ENCODE data around the gene CCR2.

The CCR2 gene

GRCh38 chr3:46359733-46360493, 6.0 kb downstream of the CCR2 start:
- Histone ChIP-seq H3K4me3 (ENCODE audit: low read length) (no peak overlapping the region), H3K9me3 (ENCODE audit: low read length) (no peaks in the 10 kb centered on the region), H3K4me1 (ENCODE audit: insufficient read depth, low read length) (no peaks in the 10 kb centered on the region), H3K27me3 (ENCODE audit: insufficient read depth, low read length) (no peaks in the 10 kb centered on the region), H2AFZ (ENCODE audit: low read depth, low read length) (no peak overlapping the region), H3K36me3 (ENCODE audit: insufficient read depth, low read length) (no peaks in the 10 kb centered on the region)

- Histone ChIP-seq H3K9me3 (ENCODE audit: low read length) (no peaks in the 10 kb centered on the region), H3K4me3 (ENCODE audit: low read length) (no peak overlapping the region), H2AFZ (ENCODE audit: low read depth, low read length) (no peak overlapping the region), H3K36me3 (ENCODE audit: insufficient read depth, low read length) (no peaks in the 10 kb centered on the region), H3K4me1 (ENCODE audit: insufficient read depth, low read length) (no peaks in the 10 kb centered on the region), H3K27me3 (ENCODE audit: insufficient read depth, low read length) (no peaks in the 10 kb centered on the region)
These were observed 7.0 kb downstream of the CCR2 start for GRCh38 chr3:46360907-46361306.

DNA sequence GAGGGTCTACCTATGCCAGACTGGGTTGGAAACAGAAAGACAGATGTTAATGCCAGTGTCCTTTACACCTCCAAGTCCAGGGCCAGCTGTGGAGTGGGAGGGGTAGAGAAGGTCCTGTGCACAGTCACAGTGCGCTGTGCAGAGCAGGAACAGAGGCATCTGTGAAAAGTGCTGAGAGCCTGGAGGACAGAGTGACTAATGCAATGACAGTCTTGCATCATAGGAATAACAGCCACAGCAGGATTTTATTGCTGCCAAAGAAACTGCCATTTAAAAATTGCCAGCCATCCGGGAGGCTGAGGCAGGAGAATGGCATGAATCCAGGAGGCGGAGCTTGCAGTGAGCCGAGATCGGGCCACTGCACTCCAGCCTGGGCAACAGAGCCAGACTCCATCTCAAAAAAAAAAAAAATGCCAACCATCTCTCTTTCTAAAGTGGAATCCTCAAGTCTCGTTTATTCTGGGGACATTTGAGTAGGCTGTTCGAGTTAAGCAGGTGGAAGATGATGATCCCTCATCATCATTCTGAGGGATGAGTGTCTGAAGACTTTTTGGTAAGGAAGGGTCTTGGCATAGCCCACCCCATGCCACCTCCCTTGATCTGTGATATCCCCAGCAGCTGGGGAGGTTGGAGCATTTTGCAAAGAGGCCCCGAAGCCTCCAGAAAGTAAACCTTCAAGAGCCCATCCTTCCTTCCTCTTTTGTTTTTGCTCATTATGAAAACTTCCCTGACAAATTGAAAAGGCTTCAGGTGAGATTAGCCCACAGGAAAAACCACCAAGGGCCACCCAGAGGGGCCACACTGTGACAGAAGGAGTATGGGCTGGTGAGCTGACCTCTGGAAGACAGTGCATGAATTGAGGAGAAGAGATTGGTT, 7.7 kb downstream of the CCR2 start:
- no peaks in the 10 kb centered on the region for H3K9me3 ChIP-seq (ENCODE audit: low read length)
- H2AFZ ChIP-seq (ENCODE audit: low read depth, low read length): no peak overlapping the region
- H3K27me3 ChIP-seq (ENCODE audit: insufficient read depth, low read length): no peaks in the 10 kb centered on the region
- H3K36me3 ChIP-seq (ENCODE audit: insufficient read depth, low read length): no peaks in the 10 kb centered on the region
- no peaks in the 10 kb centered on the region for H3K4me1 ChIP-seq (ENCODE audit: insufficient read depth, low read length)
- no peak overlapping the region for H3K4me3 ChIP-seq (ENCODE audit: low read length)

- no peak overlapping the region for H3K4me3 ChIP-seq (ENCODE audit: low read length)
- H3K9me3 ChIP-seq (ENCODE audit: low read length): no peaks in the 10 kb centered on the region
- H3K27me3 ChIP-seq (ENCODE audit: insufficient read depth, low read length): peaks cover 3% of the 10 kb centered on the region
- no peaks in the 10 kb centered on the region for H3K4me1 ChIP-seq (ENCODE audit: insufficient read depth, low read length)
- no peaks in the 10 kb centered on the region for H3K36me3 ChIP-seq (ENCODE audit: insufficient read depth, low read length)
- H2AFZ ChIP-seq (ENCODE audit: low read depth, low read length): no peak overlapping the region
These were observed 11.1 kb downstream of the CCR2 start for GRCh38 chr3:46365041-46365440.

DNA sequence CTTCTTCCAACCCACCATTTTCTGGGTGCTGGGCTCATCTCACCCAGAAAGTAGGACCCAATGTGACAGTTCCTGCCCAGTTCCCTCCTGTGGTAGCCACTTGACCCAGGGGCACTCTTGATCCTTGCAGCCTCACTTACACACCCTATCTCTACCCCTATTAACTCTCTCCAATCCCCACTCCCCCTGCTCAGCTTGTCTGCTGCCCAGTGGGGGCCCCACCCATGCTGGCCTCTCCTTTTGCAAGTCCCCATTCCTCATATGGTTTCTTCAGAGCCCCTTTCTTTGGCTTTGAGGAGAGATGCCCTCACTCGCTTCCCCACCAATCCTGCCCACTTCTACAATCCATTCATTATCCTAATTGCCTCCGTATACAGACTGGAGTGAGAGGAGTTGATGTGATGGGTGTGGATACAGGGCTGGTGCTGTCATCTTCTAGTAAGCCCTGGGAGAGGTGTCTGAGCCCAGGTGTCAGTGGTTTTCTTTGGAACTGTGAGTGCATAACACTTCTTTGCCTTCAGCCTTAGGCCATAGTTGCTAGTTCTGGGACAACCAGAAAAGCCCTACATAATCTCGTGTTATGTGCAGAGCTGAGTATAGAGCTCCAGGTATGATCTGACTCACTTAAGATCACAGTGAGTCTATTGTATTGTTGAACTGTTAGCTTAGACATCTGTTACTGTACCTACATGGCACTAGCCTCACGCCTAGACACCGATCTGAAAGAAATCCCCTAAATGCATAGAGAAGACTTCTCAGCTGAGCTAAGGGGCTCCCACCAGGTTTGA, 12.0 kb downstream of the CCR2 start:
- Histone ChIP-seq H3K36me3 (ENCODE audit: insufficient read depth, low read length) (no peaks in the 10 kb centered on the region), H3K27me3 (ENCODE audit: insufficient read depth, low read length) (peaks cover 3% of the 10 kb centered on the region), H3K4me1 (ENCODE audit: insufficient read depth, low read length) (no peaks in the 10 kb centered on the region), H3K9me3 (ENCODE audit: low read length) (no peaks in the 10 kb centered on the region), H3K4me3 (ENCODE audit: low read length) (no peak overlapping the region), H2AFZ (ENCODE audit: low read depth, low read length) (no peak overlapping the region)

DNA sequence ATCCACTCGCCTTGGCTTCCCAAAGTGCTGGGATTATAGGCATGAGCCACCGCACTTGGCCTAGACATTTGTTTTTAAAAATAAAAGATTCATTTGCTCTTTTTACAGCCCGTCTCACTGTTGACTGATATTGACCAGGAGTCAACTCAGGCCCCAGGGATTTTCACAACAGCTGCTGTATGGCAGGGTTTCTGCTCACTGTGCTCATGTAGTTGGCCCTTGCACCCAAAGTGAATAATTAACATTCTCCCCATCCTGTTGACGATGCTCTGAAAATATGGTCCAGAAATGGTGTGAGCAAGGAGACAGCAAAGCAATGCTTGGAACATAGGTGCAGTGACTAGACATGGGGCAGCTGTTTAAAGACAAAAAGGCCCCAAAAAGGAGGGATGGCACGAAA, 13.9 kb downstream of the CCR2 start:
- Histone ChIP-seq H2AFZ (ENCODE audit: low read depth, low read length) (no peak overlapping the region), H3K9me3 (ENCODE audit: low read length) (no peaks in the 10 kb centered on the region), H3K4me1 (ENCODE audit: insufficient read depth, low read length) (no peaks in the 10 kb centered on the region), H3K4me3 (ENCODE audit: low read length) (no peak overlapping the region), H3K36me3 (ENCODE audit: insufficient read depth, low read length) (no peaks in the 10 kb centered on the region), H3K27me3 (ENCODE audit: insufficient read depth, low read length) (peaks cover 3% of the 10 kb centered on the region)

DNA sequence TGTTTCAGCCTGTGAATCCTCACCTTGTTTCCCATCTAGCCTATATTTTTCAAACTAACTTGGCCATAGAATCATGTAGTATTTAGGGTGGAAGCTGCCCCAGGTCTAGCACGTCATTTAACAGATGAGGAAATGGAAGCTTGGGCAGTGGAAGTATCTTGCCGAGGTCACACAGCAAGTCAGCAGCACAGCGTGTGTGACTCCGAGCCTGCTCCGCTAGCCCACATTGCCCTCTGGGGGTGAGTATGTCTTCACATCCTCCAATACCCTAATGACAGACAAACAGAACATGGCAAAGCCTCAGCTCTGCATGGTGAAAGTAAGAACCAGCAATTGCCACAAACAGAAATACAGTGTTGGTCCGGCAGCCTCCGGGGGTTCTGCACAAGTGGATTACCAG, 14.7 kb downstream of the CCR2 start:
- Histone ChIP-seq H3K4me1 (ENCODE audit: insufficient read depth, low read length) (no peaks in the 10 kb centered on the region), H3K4me3 (ENCODE audit: low read length) (no peak overlapping the region), H2AFZ (ENCODE audit: low read depth, low read length) (no peak overlapping the region), H3K36me3 (ENCODE audit: insufficient read depth, low read length) (no peaks in the 10 kb centered on the region), H3K27me3 (ENCODE audit: insufficient read depth, low read length) (peaks cover 3% of the 10 kb centered on the region), H3K9me3 (ENCODE audit: low read length) (no peaks in the 10 kb centered on the region)

DNA sequence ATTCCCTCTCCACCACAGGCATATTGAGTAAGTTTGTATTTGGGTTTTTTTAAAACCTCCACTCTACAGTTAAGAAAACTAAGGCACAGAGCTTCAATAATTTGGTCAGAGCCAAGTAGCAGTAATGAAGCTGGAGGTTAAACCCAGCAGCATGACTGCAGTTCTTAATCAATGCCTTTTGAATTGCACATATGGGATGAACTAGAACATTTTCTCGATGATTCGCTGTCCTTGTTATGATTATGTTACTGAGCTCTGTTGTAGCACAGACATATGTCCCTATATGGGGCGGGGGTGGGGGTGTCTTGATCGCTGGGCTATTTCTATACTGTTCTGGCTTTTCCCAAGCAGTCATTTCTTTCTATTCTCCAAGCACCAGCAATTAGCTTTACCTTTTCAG, 15.2 kb downstream of the CCR2 start:
- Histone ChIP-seq H2AFZ (ENCODE audit: low read depth, low read length) (no peak overlapping the region), H3K9me3 (ENCODE audit: low read length) (no peaks in the 10 kb centered on the region), H3K36me3 (ENCODE audit: insufficient read depth, low read length) (no peaks in the 10 kb centered on the region), H3K27me3 (ENCODE audit: insufficient read depth, low read length) (peaks cover 3% of the 10 kb centered on the region), H3K4me1 (ENCODE audit: insufficient read depth, low read length) (no peaks in the 10 kb centered on the region), H3K4me3 (ENCODE audit: low read length) (no peak overlapping the region)

DNA sequence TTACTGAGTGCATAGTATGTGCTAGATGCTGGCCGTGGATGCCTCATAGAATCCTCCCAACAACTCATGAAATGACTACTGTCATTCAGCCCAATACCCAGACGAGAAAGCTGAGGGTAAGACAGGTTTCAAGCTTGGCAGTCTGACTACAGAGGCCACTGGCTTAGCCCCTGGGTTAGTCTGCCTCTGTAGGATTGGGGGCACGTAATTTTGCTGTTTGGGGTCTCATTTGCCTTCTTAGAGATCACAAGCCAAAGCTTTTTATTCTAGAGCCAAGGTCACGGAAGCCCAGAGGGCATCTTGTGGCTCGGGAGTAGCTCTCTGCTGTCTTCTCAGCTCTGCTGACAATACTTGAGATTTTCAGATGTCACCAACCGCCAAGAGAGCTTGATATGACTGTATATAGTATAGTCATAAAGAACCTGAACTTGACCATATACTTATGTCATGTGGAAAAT, 15.8 kb downstream of the CCR2 start:
- Histone ChIP-seq H3K4me1 (ENCODE audit: insufficient read depth, low read length) (no peaks in the 10 kb centered on the region), H3K4me3 (ENCODE audit: low read length) (no peak overlapping the region), H3K9me3 (ENCODE audit: low read length) (no peaks in the 10 kb centered on the region), H3K27me3 (ENCODE audit: insufficient read depth, low read length) (peaks cover 6% of the 10 kb centered on the region), H2AFZ (ENCODE audit: low read depth, low read length) (no peak overlapping the region), H3K36me3 (ENCODE audit: insufficient read depth, low read length) (no peaks in the 10 kb centered on the region)

DNA sequence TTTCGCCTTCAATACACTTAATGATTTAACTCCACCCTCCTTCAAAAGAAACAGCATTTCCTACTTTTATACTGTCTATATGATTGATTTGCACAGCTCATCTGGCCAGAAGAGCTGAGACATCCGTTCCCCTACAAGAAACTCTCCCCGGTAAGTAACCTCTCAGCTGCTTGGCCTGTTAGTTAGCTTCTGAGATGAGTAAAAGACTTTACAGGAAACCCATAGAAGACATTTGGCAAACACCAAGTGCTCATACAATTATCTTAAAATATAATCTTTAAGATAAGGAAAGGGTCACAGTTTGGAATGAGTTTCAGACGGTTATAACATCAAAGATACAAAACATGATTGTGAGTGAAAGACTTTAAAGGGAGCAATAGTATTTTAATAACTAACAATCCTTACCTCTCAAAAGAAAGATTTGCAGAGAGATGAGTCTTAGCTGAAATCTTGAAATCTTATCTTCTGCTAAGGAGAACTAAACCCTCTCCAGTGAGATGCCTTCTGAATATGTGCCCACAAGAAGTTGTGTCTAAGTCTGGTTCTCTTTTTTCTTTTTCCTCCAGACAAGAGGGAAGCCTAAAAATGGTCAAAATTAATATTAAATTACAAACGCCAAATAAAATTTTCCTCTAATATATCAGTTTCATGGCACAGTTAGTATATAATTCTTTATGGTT, 17.1 kb downstream of the CCR2 start, which contains the start of gene CCR5:
Gene CCR5, plus strand, starts transcription at position 108 of the 680 bp plus-strand sequence. CDS start 1,957 bp downstream, outside the sequence.
- H3K36me3 ChIP-seq (ENCODE audit: insufficient read depth, low read length): no peaks in the 10 kb centered on the region
- H3K4me1 ChIP-seq (ENCODE audit: insufficient read depth, low read length): no peaks in the 10 kb centered on the region
- H3K27me3 ChIP-seq (ENCODE audit: insufficient read depth, low read length): peaks cover 6% of the 10 kb centered on the region
- no peaks in the 10 kb centered on the region for H3K9me3 ChIP-seq (ENCODE audit: low read length)
- no peak within 1 kb of the TSS for H3K4me3 ChIP-seq (ENCODE audit: low read length)
- H2AFZ ChIP-seq (ENCODE audit: low read depth, low read length): no peak within 1 kb of the TSS

DNA sequence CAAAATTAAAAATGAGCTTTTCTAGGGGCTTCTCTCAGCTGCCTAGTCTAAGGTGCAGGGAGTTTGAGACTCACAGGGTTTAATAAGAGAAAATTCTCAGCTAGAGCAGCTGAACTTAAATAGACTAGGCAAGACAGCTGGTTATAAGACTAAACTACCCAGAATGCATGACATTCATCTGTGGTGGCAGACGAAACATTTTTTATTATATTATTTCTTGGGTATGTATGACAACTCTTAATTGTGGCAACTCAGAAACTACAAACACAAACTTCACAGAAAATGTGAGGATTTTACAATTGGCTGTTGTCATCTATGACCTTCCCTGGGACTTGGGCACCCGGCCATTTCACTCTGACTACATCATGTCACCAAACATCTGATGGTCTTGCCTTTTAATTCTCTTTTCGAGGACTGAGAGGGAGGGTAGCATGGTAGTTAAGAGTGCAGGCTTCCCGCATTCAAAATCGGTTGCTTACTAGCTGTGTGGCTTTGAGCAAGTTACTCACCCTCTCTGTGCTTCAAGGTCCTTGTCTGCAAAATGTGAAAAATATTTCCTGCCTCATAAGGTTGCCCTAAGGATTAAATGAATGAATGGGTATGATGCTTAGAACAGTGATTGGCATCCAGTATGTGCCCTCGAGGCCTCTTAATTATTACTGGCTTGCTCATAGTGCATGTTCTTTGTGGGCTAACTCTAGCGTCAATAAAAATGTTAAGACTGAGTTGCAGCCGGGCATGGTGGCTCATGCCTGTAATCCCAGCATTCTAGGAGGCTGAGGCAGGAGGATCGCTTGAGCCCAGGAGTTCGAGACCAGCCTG, 17.8 kb downstream of the CCR2 start:
- Histone ChIP-seq H3K9me3 (ENCODE audit: low read length) (no peaks in the 10 kb centered on the region), H2AFZ (ENCODE audit: low read depth, low read length) (no peak overlapping the region), H3K4me3 (ENCODE audit: low read length) (no peak overlapping the region), H3K4me1 (ENCODE audit: insufficient read depth, low read length) (no peaks in the 10 kb centered on the region), H3K27me3 (ENCODE audit: insufficient read depth, low read length) (peaks cover 6% of the 10 kb centered on the region), H3K36me3 (ENCODE audit: insufficient read depth, low read length) (no peaks in the 10 kb centered on the region)
